A673 (cell line): Measurements from ENCODE around the gene BATF3. TPM values are rescaled to one million over a fixed set of nuclear protein-coding genes. Genes with fewer than 3 reads are reported as not detected.
A peak's percentile ranks its signal among the peaks of the same experiment; 100 is the strongest.

Experiments used
- BruUV-seq: library from RNA; stranded (reverse); fragments of 400-500 nt; replicated peaks from 2 replicates; lab custom pipeline; 2021; lab: Mats Ljungman, UMichigan
- CTCF ChIA-PET: fragments of 300-600 bp; sonication (Branson Sonifier 250); formaldehyde crosslinking; loops from one replicate; lab custom pipeline; 2022; ENCODE audit warnings: antibody characterized with exemption; lab: Charles Lee
- POLR2A ChIA-PET: fragments of 300-600 bp; sonication (Branson Sonifier 250); formaldehyde crosslinking; loops from one replicate; lab custom pipeline; 2022; ENCODE audit warnings: antibody characterized with exemption; ENCODE audit not compliant: low non-redundant PET; lab: Charles Lee
- DNase-seq: peaks from one replicate; pipeline ENCODE4 v3.0.0-alpha.2; 2015; ENCODE audit warnings: low spot score
- H3K27ac ChIP-seq: fragments of 200-600 bp; sonication (generic); 2 replicates; pipeline ENCODE4 v1.5.1; 2016; ENCODE audit warnings: mixed run types, low read depth, mild to moderate bottlenecking, mixed read lengths, antibody characterized with exemption, low read length; ENCODE audit not compliant: poor library complexity, severe bottlenecking
- H3K27me3 ChIP-seq: fragments of 200-600 bp; sonication (generic); replicated peaks from 2 replicates; pipeline ENCODE4 v1.6.1; 2017; ENCODE audit warnings: mixed run types, low read depth, mild to moderate bottlenecking, mixed read lengths, antibody characterized with exemption, low read length; ENCODE audit not compliant: insufficient read depth, poor library complexity
- H3K36me3 ChIP-seq: fragments of 200-600 bp; sonication (generic); 2 replicates; pipeline ENCODE4 v1.6.1; 2016; ENCODE audit warnings: mixed run types, mild to moderate bottlenecking, mixed read lengths, antibody characterized with exemption, low read length; ENCODE audit not compliant: insufficient read depth, poor library complexity, severe bottlenecking
- H3K4me1 ChIP-seq: fragments of 200-600 bp; sonication (generic); 2 replicates; pipeline ENCODE4 v1.6.1; 2017; ENCODE audit warnings: mixed run types, mild to moderate bottlenecking, mixed read lengths, antibody characterized with exemption, low read length; ENCODE audit not compliant: insufficient read depth, poor library complexity, severe bottlenecking
- H3K4me3 ChIP-seq: fragments of 200-600 bp; sonication (generic); 2 replicates; pipeline ENCODE4 v1.5.1; 2016; ENCODE audit warnings: low read depth, mixed run types, mild to moderate bottlenecking, mixed read lengths, low read length; ENCODE audit not compliant: poor library complexity, severe bottlenecking
- H3K9me3 ChIP-seq: fragments of 200-600 bp; sonication (generic); 2 replicates; pipeline ENCODE4 v1.6.1; 2016; ENCODE audit warnings: mixed run types, low read depth, mild to moderate bottlenecking, mixed read lengths, antibody characterized with exemption, low read length; ENCODE audit not compliant: poor library complexity, severe bottlenecking
- CTCF ChIP-seq: fragments of 300-800, 200-600 bp; sonication (generic); conservative IDR thresholded peaks from 2 replicates; pipeline ENCODE4 v1.5.1; 2017; ENCODE audit warnings: low read depth, mild to moderate bottlenecking, antibody characterized with exemption, low read length, moderate library complexity, mixed read lengths
- EZH2 ChIP-seq: fragments of 200-600 bp; sonication (generic); IDR thresholded peaks from 2 replicates; pipeline ENCODE4 v1.6.1; 2017; ENCODE audit warnings: borderline replicate concordance, low read depth, mild to moderate bottlenecking, mixed read lengths, antibody characterized with exemption, low read length; ENCODE audit not compliant: poor library complexity, severe bottlenecking
- intact Hi-C: fragments of 100-400 bp; cut with micrococcal nuclease; formaldehyde crosslinking; loops from one replicate; pipeline ENCODE4 v1.10.0; 2022; ENCODE audit not compliant: unreplicated experiment
- total RNA-seq: library from RNA; stranded (reverse); gene quantifications from 2 replicates; pipeline ENCODE4 v1.2.3, GENCODE V29; 2021

BATF3 gene
- total RNA-seq, 1 experiment from 2014 or later = 6.9 TPM

- CTCF ChIA-PET = no interaction called here
- BruUV-seq = no TSS peak
- DNase-seq = no peak
Observed at GRCh38 chr1:212701910-212702309, 2.3 kb upstream of the BATF3 start.

GRCh38 chr1:212700892-212701819, 1.5 kb upstream of the BATF3 start:
- Histone ChIP-seq H3K27ac (no peak overlapping the region), H3K36me3 (no peaks in the 10 kb centered on the region), H3K4me1 (peaks cover 18% of the 10 kb centered on the region), H3K9me3 (no peaks in the 10 kb centered on the region), H3K27me3 (peaks cover 28% of the 10 kb centered on the region), H3K4me3 (peak overlapping the region; percentile 49)
- ChIA-PET POLR2A (no interaction called here), CTCF (interaction anchor here (0.8 kb wide), 1 partner anchor 90 kb away, joined by 4 read pairs; the partner anchor contains the start of gene NSL1)
- no TSS peak for BruUV-seq
- intact Hi-C loops = no loop called here
- no peak for TF ChIP-seq EZH2
- TF ChIP-seq CTCF = no peak
- peak; percentile 33 for DNase-seq

More at GRCh38 chr1:212701910-212702309, 2.3 kb upstream of the BATF3 start:
- peaks cover 18% of the 10 kb centered on the region for H3K4me1 ChIP-seq
- intact Hi-C loops = no loop called here
- POLR2A ChIA-PET = interaction anchor here (0.5 kb wide), 1 partner anchor 19 kb away, joined by 3 read pairs; no protein-coding TSS in a partner anchor
- TF ChIP-seq EZH2 (no peak), CTCF (no peak)
- no peak overlapping the region for H3K4me3 ChIP-seq
- no peaks in the 10 kb centered on the region for H3K36me3 ChIP-seq
- H3K9me3 ChIP-seq = no peaks in the 10 kb centered on the region
- peaks cover 28% of the 10 kb centered on the region for H3K27me3 ChIP-seq
- H3K27ac ChIP-seq = no peak overlapping the region

- CTCF ChIA-PET = interaction anchor here (0.8 kb wide), 1 partner anchor 91 kb away, joined by 4 read pairs; the partner anchor contains the start of gene NSL1
- H3K9me3 ChIP-seq = no peaks in the 10 kb centered on the region
- peak; percentile 33 for DNase-seq
- H3K4me1 ChIP-seq = peaks cover 18% of the 10 kb centered on the region
- H3K36me3 ChIP-seq = no peaks in the 10 kb centered on the region
- peaks cover 28% of the 10 kb centered on the region for H3K27me3 ChIP-seq
- no TSS peak for BruUV-seq
- POLR2A ChIA-PET = no interaction called here
- H3K4me3 ChIP-seq = peak overlapping the region; percentile 49
- no peak overlapping the region for H3K27ac ChIP-seq
- intact Hi-C loops = no loop called here
- no peak for TF ChIP-seq CTCF
- TF ChIP-seq EZH2 = no peak
Observed at GRCh38 chr1:212700223-212700891, 717 bp upstream of the BATF3 start.
